GM12878 (cell line): Measurements from ENCODE around the gene OSBPL3. TPM values are rescaled to one million over a fixed set of nuclear protein-coding genes. Genes with fewer than 3 reads are reported as not detected.
A peak's percentile ranks its signal among the peaks of the same experiment; 100 is the strongest.

ENCODE experiments used
- ATAC-seq: fragments of 200-7000 bp; cut with Tn5 transposase; 3 replicates; pipeline ENCODE4 v1.9.1; 2020; ENCODE audit warnings: mild to moderate bottlenecking, moderate library complexity
- BruUV-seq: library from RNA; stranded (reverse); fragments of 400-500 nt; replicated peaks from 2 replicates; lab custom pipeline; 2021; lab: Mats Ljungman, UMichigan
- CTCF ChIA-PET: fragments of 300-600 bp; sonication (Branson Sonifier 250); formaldehyde crosslinking; extraction: SDS; loops from one replicate; lab custom pipeline; 2021; ENCODE audit warnings: inconsistent platforms; lab: Yijun Ruan, JAX
- POLR2A ChIA-PET: fragments of 350-600 bp; formaldehyde crosslinking; extraction: SDS; loops from one replicate; lab custom pipeline; 2021; ENCODE audit warnings: inconsistent platforms; lab: Charles Lee
- RAD21 ChIA-PET: fragments of 300-600 bp; sonication (Branson Sonifier 250); formaldehyde crosslinking; loops from one replicate; lab custom pipeline; 2023; ENCODE audit warnings: antibody characterized with exemption; ENCODE audit not compliant: unreplicated experiment; lab: Charles Lee
- SMC1A ChIA-PET: fragments of 300-600 bp; sonication (Branson Sonifier 250); formaldehyde crosslinking; loops from one replicate; lab custom pipeline; 2023; ENCODE audit not compliant: unreplicated experiment, uncharacterized antibody; lab: Charles Lee
- DNase-seq: peaks from one replicate; pipeline ENCODE4 v3.0.0-alpha.2; 2011; ENCODE audit warnings: low read depth, low spot score
- FAIRE-seq: peaks from 3 replicates; lab custom pipeline; 2011; peaks lifted over from hg19 to GRCh38; lab: Jason Lieb, UNC
- H2AFZ ChIP-seq: 2 replicates; pipeline ENCODE4 v1.6.0; 2011; ENCODE audit warnings: low read depth, low read length, control low read depth; ENCODE audit not compliant: control insufficient read depth
- H3K27ac ChIP-seq: 2 replicates; pipeline ENCODE4 v1.5.1; 2011; ENCODE audit warnings: control low read depth; ENCODE audit not compliant: control insufficient read depth, insufficient read depth
- H3K27me3 ChIP-seq, 2 experiments: replicated peaks in 1 of 2; 2 replicates each; pipeline versions ENCODE4 v1.6.0 to v1.6.1; 2011; ENCODE audit warnings: low read length in 1 of 2; ENCODE audit not compliant: control insufficient read depth in 2 of 2, insufficient read depth in 2 of 2
- H3K36me3 ChIP-seq, 2 experiments: 2 replicates each; pipeline ENCODE4 v1.5.1; 2011; ENCODE audit warnings: low read length in 1 of 2; ENCODE audit not compliant: control insufficient read depth in 2 of 2, insufficient read depth in 2 of 2
- H3K4me1 ChIP-seq: 2 replicates; pipeline ENCODE4 v1.6.1; 2011; ENCODE audit warnings: mild to moderate bottlenecking, low read length, moderate library complexity, mixed read lengths; ENCODE audit not compliant: control insufficient read depth, insufficient read depth
- H3K4me2 ChIP-seq: 2 replicates; pipeline ENCODE4 v1.6.0; 2011; ENCODE audit warnings: control low read depth; ENCODE audit not compliant: control insufficient read depth, insufficient read depth
- H3K4me3 ChIP-seq: fragments of 200-600 bp; sonication (generic); 2 replicates; pipeline ENCODE4 v1.5.1; 2016
- H3K79me2 ChIP-seq: 2 replicates; pipeline ENCODE4 v1.6.0; 2011; ENCODE audit warnings: low read length; ENCODE audit not compliant: control insufficient read depth, insufficient read depth
- H3K9ac ChIP-seq: 2 replicates; pipeline ENCODE4 v1.8.0; 2011; ENCODE audit warnings: low read length, control low read depth, mixed read lengths; ENCODE audit not compliant: control insufficient read depth, insufficient read depth
- H3K9me3 ChIP-seq: replicated peaks from 3 replicates; pipeline ENCODE4 v1.5.1; 2011; ENCODE audit warnings: mild to moderate bottlenecking, low read length; ENCODE audit not compliant: control insufficient read depth, insufficient read depth
- H4K20me1 ChIP-seq: 2 replicates; pipeline ENCODE4 v1.6.0; 2011; ENCODE audit not compliant: control insufficient read depth, insufficient read depth
- CHD4 ChIP-seq: fragments of 200-600 bp; sonication (generic); IDR thresholded peaks from 2 replicates; pipeline ENCODE4 v1.6.1; 2016; ENCODE audit warnings: mild to moderate bottlenecking
- CREM ChIP-seq: IDR thresholded peaks from 2 replicates; pipeline ENCODE4 v1.6.1; 2014; ENCODE audit warnings: antibody characterized with exemption, low read depth
- EED ChIP-seq: sonication (generic); IDR thresholded peaks from 2 replicates; pipeline ENCODE4 v1.6.1; 2016; ENCODE audit warnings: antibody characterized with exemption, low read depth
- FOS ChIP-seq: IDR thresholded peaks from 3 replicates; pipeline ENCODE4 v1.6.1; 2011; ENCODE audit warnings: borderline replicate concordance; ENCODE audit not compliant: insufficient read length; ENCODE audit errors: extremely low read depth
- FOXK2 ChIP-seq: fragments of 450-650 bp; IDR thresholded peaks from 2 replicates; pipeline ENCODE4 v1.6.1; 2017; ENCODE audit warnings: mild to moderate bottlenecking, moderate library complexity
- HDGF ChIP-seq: fragments of 450-650 bp; IDR thresholded peaks from 2 replicates; pipeline ENCODE4 v1.6.1; 2016; ENCODE audit warnings: antibody characterized with exemption
- JUNB ChIP-seq: IDR thresholded peaks from 2 replicates; pipeline ENCODE4 v1.6.1; 2016; ENCODE audit warnings: antibody characterized with exemption, mild to moderate bottlenecking
- NR2C1 ChIP-seq: fragments of 450-650 bp; IDR thresholded peaks from 2 replicates; pipeline ENCODE4 v1.6.1; 2017; ENCODE audit warnings: antibody characterized with exemption, mild to moderate bottlenecking, moderate library complexity
- NR2F1 ChIP-seq: fragments of 450-650 bp; conservative IDR thresholded peaks from 2 replicates; pipeline ENCODE4 v1.6.1; 2017; ENCODE audit warnings: mild to moderate bottlenecking
- NRF1 ChIP-seq: conservative IDR thresholded peaks from 2 replicates; pipeline ENCODE4 v1.6.1; 2011; ENCODE audit warnings: mild to moderate bottlenecking, low read depth, low read length, improper control_type of control experiment
- PAX5 ChIP-seq: IDR thresholded peaks from 2 replicates; pipeline ENCODE4 v1.6.1; 2011; ENCODE audit warnings: low read depth, low read length, borderline replicate concordance
- WRNIP1 ChIP-seq: IDR thresholded peaks from 2 replicates; pipeline ENCODE4 v1.6.1; 2011; ENCODE audit warnings: low read depth, low read length, improper control_type of control experiment, borderline replicate concordance
- YY1 ChIP-seq: IDR thresholded peaks from 2 replicates; pipeline ENCODE4 v1.6.1; 2011; ENCODE audit warnings: low read depth, mild to moderate bottlenecking, low read length
- in situ Hi-C: fragments of 300-500 bp; cut with MboI; formaldehyde crosslinking; loops from 9 replicates; pipeline ENCODE4 v1.14.3; 2018; ENCODE audit warnings: mixed read lengths
- intact Hi-C: fragments of 100-400 bp; cut with micrococcal nuclease; formaldehyde crosslinking; loops from one replicate; pipeline ENCODE4 v1.14.2; 2022; ENCODE audit not compliant: unreplicated experiment
- polyA plus RNA-seq, 11 experiments: library from polyadenylated mRNA; depleted of rRNA in 4 of 11; unstranded in 6 of 11; stranded (reverse) in 5 of 11; fragments of >200 nt; fragmentation: Nextera tagmentation in 4 of 11; fragmentation: Illumina TruSeq in 1 of 11; extraction: Ambion mirVana in 4 of 11; extraction: Trizol in 1 of 11; gene quantifications; 1 replicate in 1 of 11; 2 replicates in 10 of 11; pipeline versions ENCODE4 v1.2.1 to v1.2.3, GENCODE V29; 2011 to 2016; ENCODE audit warnings: inconsistent platforms in 2 of 11, missing spikeins in 2 of 11, low read depth in 1 of 11
- total RNA-seq, 4 experiments: library from RNA; depleted of rRNA in 3 of 4; stranded (reverse); fragments of >200 nt in 3 of 4; fragmentation: Illumina TruSeq in 1 of 4; extraction: Trizol in 1 of 4; gene quantifications; 2 replicates each; pipeline versions ENCODE4 v1.2.1 to v1.2.3, GENCODE V29; 2013 to 2021
- TF ChIP-seq, protein P1 (sequence below): IDR thresholded peaks from 2 replicates; pipeline ENCODE4 v1.6.1; 2012; ENCODE audit warnings: low read depth, low read length, improper control_type of control experiment
- TF ChIP-seq, protein P2 (sequence below): IDR thresholded peaks from 2 replicates; pipeline ENCODE4 v1.6.1; 2012; ENCODE audit warnings: mild to moderate bottlenecking, low read depth, low read length
- TF ChIP-seq, protein P3 (sequence below): IDR thresholded peaks from 2 replicates; pipeline ENCODE4 v1.6.1; 2011; ENCODE audit warnings: mild to moderate bottlenecking, low read depth, low read length, moderate library complexity; ENCODE audit not compliant: insufficient replicate concordance

The OSBPL3 gene
- total and polyA plus RNA-seq, 10 of the 15 experiments (the other 5 are each of a cell fraction or from before 2014, with no cell fraction given): 6.1 to 46.6 (median 27.0) TPM

DNA sequence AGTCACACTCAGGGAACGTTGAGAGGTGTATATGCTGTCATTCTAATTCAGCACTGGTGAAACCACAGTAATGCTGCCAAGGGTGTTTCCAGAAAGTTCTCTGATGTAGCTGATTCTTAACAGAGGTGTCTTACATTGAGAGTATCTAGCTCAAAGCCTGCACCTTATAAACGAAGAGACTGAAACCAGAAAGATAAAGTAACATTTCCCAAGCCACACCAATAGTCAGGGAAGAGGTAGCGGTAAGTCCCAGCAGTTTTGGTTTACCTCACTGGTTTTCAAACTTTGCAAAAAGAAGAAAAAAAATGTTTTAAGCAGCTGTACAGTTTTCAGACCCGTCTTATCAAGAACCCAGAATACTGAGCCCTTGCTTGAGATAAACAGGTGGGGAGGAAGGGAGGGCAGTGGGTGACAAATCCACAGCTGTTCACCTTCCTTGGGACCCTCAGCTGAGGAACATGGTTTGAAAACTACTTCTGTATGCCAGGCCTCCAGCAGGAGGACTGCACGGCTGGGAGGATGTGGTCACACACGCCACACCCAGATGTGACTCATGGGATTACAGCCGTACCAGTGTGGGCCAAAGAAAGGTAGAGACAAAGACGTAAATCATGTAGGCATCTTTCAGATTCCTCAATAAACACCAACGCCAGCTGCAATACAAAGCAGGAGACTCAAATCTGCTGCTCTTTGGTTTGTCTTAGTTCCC, 158.8 kb downstream of the OSBPL3 start (continued):
- TF ChIP-seq, protein P1, sequence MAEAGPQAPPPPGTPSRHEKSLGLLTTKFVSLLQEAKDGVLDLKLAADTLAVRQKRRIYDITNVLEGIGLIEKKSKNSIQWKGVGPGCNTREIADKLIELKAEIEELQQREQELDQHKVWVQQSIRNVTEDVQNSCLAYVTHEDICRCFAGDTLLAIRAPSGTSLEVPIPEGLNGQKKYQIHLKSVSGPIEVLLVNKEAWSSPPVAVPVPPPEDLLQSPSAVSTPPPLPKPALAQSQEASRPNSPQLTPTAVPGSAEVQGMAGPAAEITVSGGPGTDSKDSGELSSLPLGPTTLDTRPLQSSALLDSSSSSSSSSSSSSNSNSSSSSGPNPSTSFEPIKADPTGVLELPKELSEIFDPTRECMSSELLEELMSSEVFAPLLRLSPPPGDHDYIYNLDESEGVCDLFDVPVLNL: no peak

DNA sequence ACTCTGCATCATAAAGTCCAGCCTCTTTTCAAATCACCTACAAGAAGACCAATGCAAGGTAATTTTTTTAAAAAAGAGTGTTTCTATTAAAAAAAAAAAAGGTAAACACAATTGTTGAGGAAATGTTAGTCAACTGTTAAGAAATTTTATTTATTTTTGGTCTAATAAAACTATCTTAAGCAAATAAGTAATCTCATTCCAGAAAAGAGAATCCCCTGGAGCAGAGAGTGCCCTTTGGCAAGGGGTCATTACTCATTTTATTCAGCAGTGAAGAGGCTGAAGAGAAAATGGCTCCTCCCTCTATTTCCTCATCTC, 159.3 kb downstream of the OSBPL3 start:
- peak overlapping the region; percentile 63 for H2AFZ ChIP-seq
- TF ChIP-seq WRNIP1 (no peak), CHD4 (no peak), EED (no peak), FOS (no peak), CREM (no peak), YY1 (peak; percentile 82), JUNB (peak; percentile 43; the same call in 1 of the 2 replicates), FOXK2 (no peak), HDGF (no peak), NR2F1 (peak; percentile 92), NRF1 (no peak), PAX5 (no peak), NR2C1 (0 out of 2 replicates have a peak, but pooled peaks have one; percentile 6)
- TF ChIP-seq, protein P2, sequence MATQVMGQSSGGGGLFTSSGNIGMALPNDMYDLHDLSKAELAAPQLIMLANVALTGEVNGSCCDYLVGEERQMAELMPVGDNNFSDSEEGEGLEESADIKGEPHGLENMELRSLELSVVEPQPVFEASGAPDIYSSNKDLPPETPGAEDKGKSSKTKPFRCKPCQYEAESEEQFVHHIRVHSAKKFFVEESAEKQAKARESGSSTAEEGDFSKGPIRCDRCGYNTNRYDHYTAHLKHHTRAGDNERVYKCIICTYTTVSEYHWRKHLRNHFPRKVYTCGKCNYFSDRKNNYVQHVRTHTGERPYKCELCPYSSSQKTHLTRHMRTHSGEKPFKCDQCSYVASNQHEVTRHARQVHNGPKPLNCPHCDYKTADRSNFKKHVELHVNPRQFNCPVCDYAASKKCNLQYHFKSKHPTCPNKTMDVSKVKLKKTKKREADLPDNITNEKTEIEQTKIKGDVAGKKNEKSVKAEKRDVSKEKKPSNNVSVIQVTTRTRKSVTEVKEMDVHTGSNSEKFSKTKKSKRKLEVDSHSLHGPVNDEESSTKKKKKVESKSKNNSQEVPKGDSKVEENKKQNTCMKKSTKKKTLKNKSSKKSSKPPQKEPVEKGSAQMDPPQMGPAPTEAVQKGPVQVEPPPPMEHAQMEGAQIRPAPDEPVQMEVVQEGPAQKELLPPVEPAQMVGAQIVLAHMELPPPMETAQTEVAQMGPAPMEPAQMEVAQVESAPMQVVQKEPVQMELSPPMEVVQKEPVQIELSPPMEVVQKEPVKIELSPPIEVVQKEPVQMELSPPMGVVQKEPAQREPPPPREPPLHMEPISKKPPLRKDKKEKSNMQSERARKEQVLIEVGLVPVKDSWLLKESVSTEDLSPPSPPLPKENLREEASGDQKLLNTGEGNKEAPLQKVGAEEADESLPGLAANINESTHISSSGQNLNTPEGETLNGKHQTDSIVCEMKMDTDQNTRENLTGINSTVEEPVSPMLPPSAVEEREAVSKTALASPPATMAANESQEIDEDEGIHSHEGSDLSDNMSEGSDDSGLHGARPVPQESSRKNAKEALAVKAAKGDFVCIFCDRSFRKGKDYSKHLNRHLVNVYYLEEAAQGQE: no peak
- TF ChIP-seq, protein P3, sequence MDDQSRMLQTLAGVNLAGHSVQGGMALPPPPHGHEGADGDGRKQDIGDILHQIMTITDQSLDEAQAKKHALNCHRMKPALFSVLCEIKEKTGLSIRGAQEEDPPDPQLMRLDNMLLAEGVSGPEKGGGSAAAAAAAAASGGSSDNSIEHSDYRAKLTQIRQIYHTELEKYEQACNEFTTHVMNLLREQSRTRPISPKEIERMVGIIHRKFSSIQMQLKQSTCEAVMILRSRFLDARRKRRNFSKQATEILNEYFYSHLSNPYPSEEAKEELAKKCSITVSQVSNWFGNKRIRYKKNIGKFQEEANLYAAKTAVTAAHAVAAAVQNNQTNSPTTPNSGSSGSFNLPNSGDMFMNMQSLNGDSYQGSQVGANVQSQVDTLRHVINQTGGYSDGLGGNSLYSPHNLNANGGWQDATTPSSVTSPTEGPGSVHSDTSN: no peak
- BruUV-seq: no TSS peak
- H4K20me1 ChIP-seq: no peaks in the 10 kb centered on the region
- CTCF ChIA-PET: interaction anchor here (0.5 to 6.1 kb wide), 42 partner anchors 9 to 340 kb away, joined by 3 to 129 read pairs (median 6); partner anchors contain the start of genes CYCS and OSBPL3
- peak overlapping the region; percentile 81 for H3K27ac ChIP-seq
- peak overlapping the region; percentile 43; the same call in 1 of the 2 replicates for H3K9ac ChIP-seq
- in situ Hi-C loops (no loop called here), intact Hi-C loops (loop anchor here (1.0 to 2.0 kb wide), 7 partner anchors 23 to 273 kb away; partner anchors contain the start of gene OSBPL3)
- no peak overlapping the region for H3K4me3 ChIP-seq
- RAD21 ChIA-PET: interaction anchor here (0.8 to 4.3 kb wide), 48 partner anchors 8 to 359 kb away, joined by 3 to 106 read pairs (median 6); partner anchors contain the start of gene OSBPL3
- ATAC-seq (no peak), FAIRE-seq (no peak), DNase-seq (no peak)
- H3K4me1 ChIP-seq: peaks cover 21% of the 10 kb centered on the region
- H3K79me2 ChIP-seq: no peaks in the 10 kb centered on the region
- POLR2A ChIA-PET: interaction anchor here (0.6 to 3.8 kb wide), 14 partner anchors 14 to 272 kb away, joined by 3 to 30 read pairs (median 4); partner anchors contain the start of gene OSBPL3
- H3K9me3 ChIP-seq: no peaks in the 10 kb centered on the region
- peaks cover 0 to 13% of the 10 kb centered on the region in 2 experiments; a peak in 3 of 4 replicates for H3K36me3 ChIP-seq
- no peaks in the 10 kb centered on the region for H3K27me3 ChIP-seq
- H3K4me2 ChIP-seq: peak overlapping the region; percentile 68
- SMC1A ChIA-PET: interaction anchor here (0.8 to 6.1 kb wide), 51 partner anchors 9 to 305 kb away, joined by 3 to 103 read pairs (median 6); partner anchors contain the start of genes CYCS, GSDME and OSBPL3
